GM19328 (cell line): ENCODE results near the gene LYPD1.
"Not testable (repeated sequence)": the region's sequence is repeated elsewhere in the genome, so short reads cannot be mapped to it uniquely, and the experiment has no call there.

ENCODE experiments used
- ATAC-seq: cut with Tn5 transposase; IDR thresholded peaks from one replicate; pipeline ENCODE4 v1.9.1; 2021; ENCODE audit warnings: mild to moderate bottlenecking, moderate library complexity; ENCODE audit not compliant: unreplicated experiment

Gene LYPD1

GRCh38 chr2:132669908-132670495, at the start of gene LYPD1:
LYPD1 (minus strand) TSS chr2:132670205; CDS start chr2:132669932, 273 bp downstream.
- ATAC-seq, result no peak

DNA sequence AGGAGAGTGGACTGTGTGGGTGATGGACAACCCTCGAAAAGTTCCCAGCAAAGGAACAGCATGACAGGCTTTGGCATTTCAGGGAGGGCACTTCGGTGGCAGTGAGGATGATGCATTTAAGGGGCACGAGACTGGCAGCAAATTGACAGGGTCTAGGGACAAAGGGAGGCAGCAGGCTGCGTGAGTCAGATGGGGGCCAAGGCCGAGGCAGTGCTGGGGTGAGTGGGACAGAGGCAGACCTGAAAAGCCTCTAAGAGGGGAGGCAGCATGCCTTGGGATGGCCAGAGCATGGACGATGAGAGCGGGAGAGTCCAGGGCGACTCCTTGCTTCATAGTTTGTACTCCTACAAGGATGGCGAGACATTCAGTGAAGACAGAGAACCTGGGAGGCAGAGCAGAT, 49.5 kb upstream of the LYPD1 start:
- no peak for ATAC-seq

DNA sequence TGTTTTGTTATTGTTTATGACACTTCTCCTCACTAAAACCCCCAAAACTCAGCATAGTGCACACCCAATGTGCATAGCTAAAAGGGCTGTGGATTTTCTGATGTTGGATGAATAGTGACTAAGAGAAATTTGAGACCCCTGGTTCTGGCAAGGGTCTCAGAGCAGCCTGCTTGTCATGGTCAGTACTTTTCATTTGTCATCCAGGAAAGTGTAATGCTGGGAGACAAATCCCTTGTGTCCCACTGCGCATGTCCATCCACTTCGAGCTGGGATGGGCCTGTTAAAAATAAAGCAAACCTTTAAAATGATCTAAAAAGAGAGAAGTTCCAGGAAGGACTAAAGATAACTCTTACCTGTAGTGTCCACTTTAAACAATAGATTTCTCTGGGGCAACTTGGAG, 46.9 kb upstream of the LYPD1 start:
- ATAC-seq, result no peak

DNA sequence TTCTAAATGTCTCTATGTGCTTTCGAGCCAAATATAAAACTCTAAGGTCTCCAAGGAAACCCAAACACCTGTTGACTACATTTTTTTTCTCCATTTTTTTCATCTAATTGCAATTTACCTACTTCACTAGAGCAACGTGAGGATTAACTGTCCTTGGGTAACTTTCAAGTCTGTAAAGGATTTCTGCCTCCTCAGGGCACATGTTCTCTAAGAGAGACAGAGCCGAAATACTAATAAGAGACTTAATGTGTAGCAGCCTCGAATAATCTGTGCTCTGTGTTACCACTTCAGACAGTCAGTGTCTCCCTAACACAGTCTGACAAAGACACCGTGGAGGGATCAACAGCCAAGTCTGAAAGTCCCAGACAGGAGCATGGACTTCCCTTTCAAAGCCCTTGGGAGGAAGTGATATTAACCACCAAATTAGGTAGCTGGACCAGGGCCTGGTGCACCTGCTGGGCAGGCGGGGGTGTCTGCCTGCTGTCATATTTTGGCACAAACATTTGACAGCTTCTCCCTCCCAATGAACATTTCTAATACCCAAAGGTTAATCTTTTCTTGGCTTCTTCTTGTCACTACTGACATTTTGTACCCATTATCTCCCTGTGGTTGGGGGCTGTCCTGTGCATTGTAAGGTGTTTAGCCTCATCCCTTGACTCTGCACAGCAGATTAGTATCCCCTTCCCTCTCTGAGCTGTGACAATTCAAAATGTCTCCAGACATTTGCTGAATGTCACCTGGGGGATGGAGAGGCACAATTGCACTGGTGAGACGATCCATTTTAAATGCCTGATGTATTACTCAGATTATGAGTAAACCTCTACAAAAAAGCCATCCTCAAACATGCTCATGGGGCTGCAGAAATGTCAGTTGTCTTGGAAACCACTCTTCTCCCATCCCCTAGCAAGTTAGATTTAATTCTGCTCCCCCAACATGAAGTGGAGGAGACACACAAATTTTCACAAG, 45.7 kb upstream of the LYPD1 start:
- ATAC-seq, result no peak

DNA sequence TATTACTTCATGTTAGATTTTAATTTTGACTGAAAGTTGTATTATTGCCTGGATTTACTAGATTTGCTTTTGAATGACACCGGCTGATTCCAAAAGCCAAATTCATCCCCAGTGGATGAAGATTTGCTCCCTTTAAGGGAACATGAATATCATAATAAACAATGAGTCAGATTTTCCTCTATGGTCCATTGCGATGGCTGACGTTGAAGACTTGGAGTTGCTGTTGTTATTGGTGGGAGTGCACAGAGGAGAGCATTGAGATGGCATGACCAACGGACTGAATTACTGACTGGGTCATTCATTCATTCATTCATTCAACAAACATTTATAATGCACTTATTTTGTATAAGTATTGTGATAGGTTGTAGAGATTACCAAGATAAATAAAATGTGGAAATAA, 33.4 kb upstream of the LYPD1 start:
- ATAC-seq, result no peak

- no peak for ATAC-seq
Observed at GRCh38 chr2:132701810-132702209, 31.8 kb upstream of the LYPD1 start.

DNA sequence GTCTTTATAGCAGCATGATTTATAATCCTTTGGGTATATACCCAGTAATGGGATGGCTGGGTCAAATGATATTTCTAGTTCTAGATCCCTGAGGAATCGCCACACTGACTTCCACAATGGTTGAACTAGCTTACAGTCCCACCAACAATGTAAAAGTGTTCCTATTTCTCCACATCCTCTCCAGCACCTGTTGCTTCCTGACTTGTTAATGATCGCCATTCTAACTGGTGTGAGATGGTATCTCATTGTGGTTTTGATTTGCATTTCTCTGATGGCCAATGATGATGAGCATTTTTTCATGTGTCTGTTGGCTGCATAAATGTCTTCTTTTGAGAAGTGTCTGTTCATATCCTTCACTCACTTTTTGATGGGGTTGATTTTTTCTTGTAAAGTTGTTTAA, 29.8 kb upstream of the LYPD1 start:
- ATAC-seq, result not testable (repeated sequence)

- ATAC-seq, result not testable (repeated sequence)
Observed at GRCh38 chr2:132698347-132698746, 28.3 kb upstream of the LYPD1 start.

- no peak for ATAC-seq
Observed at GRCh38 chr2:132697556-132698205, 27.7 kb upstream of the LYPD1 start.

DNA sequence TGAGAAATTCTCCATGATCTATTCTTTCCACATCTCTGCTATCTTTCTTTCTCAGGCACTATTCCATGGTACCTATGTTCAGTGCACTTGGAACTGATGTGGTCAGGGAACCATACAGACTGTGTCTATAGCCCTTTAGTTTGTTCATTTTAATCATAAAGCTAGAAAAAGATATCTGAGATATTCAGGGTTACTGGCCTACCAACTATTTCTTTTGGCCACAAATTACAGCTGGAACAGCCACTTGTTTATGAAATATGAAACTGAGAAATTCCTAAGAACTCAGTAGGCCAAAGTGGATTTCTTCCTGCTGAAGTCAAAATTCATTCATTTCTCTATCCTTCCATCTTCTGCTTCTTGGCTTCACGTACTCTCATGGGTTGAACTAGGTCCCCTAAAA, 22.8 kb upstream of the LYPD1 start:
- no peak for ATAC-seq

DNA sequence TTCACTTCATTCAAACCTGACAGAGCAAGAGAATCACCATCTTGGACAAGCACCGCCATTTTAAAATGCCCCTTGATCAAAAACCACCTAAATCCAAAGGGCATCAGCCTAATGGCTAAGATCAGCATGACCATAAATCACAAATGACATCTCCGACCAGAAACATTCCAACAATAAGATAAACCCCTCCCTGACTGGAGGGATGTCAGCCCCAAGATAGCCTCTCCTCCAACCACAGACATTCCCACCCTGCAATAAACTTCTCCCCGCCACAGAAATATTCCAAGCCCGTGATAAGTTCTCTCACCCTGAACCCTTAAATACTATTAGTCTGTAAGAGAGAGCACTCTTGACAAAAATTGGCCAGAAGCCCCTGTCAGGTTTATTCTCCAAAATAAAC, 21.6 kb upstream of the LYPD1 start:
- no peak for ATAC-seq

GRCh38 chr2:132690664-132691303, 20.8 kb upstream of the LYPD1 start:
- no peak for ATAC-seq

DNA sequence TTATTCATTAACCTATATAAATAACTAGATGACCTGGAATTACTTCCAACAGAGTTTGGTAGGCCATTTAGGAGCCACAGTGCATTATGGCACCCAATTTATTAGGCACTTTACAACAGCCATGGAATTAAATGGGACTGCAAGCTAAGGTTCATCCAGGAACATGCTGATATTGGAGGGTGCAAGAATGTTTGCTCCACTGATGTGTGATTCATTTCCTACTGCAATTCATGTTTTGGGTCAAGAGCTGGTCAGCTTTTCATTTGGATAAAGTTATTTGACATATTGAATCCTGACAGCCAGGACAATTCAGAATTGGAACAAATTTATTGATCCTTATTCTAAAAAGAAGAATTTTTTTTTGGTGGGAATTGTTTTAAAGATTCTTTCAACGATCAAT, 11.8 kb upstream of the LYPD1 start:
- no peak for ATAC-seq

- no peak for ATAC-seq
Observed at GRCh38 chr2:132680544-132680943, 10.5 kb upstream of the LYPD1 start.

DNA sequence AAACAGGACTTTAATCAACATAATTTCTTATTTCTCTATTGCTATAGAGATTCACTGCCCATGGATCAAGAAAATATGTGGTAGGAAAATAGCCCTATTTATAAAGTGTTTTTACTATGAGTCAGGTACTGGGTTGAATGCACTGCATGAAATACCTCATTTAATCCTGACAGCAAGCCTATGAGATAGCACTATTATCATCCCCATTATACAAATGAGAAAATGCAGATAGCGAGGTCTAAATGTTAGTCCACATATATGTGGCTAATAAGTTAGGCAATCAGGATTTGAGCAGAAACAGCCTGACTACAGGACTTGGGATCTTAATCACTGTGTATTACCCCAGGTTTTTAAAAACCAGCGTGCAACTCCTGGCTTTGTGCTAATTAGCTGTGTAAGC, 8.5 kb upstream of the LYPD1 start:
- no peak for ATAC-seq

DNA sequence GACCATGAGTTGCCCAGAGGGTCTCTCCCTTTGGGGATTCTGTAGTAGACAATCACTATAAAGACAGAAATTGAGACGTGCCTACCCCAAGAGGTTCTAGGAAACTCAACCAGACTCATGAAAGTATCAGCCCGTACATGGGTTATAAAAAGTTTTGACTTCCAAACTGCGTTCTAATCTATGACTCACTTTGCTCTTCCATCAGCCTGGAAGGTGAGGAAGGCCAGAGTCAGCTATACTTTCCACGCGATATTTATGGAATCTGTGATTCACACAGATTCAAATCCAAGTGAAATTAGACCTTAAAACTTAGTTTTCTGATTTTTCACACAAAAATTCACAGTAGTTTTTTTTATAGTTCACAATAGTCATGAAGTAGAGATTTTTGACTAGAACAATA, 7.7 kb upstream of the LYPD1 start:
- no peak for ATAC-seq

DNA sequence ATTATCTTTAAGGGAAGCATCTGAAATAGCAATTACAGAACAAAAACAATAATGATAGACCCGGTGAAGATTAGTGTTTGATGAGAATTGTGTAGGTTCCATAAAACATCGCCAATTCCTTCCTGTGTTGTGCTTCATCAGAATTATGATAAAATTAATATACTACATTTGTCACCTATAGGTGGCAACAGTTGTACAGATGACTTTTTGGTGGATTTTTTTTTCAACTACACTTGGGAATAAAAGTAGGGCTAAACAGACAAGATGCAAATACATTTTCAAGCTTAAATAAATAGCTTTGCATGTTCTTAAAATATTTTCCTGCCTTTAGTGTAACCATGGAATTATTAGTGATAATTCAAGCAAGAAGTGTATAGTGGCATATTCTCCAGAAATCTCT, 7.0 kb upstream of the LYPD1 start:
- ATAC-seq, result no peak

DNA sequence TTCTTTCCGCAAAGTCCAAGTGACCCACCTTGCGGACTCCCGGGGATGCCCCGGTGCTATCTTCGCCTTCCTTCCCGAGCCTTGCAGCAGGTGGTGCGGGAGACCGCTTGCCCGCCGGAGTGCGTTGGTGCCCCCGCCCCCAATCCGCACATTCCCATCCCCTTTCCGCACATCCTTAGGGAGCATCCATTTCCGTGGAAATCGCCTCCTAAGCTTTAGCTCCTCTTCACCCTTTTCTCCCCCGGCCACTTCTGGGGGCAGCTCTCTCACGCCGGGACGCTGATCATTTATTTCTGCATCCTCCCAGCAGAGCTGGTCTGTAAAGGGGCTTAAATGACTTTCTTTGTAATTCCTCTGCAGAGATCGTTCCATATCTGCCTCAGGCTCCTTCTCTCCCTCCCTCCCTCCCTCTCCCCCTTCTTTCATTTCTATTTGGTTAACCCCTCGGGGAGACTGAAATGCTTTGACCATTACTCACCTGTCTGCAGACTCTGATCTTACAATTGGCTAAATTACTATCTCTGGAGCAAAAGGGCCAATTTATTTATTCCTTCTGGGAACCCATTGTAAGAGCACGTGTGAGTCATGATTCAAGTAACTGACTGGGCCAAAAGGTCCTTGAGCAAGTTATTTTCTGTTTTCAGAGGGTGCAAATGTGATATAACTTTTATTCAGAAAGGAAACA, 1.3 kb upstream of the LYPD1 start:
- no peak for ATAC-seq

- ATAC-seq, result no peak
Observed at GRCh38 chr2:132670496-132671150, 618 bp upstream of the LYPD1 start.
